ENCODE measurements around the gene MMP25. TPM values are rescaled to one million over a fixed set of nuclear protein-coding genes. Genes with fewer than 3 reads are reported as not detected.

MMP25 gene
- total and polyA plus RNA-seq, 10 of the 15 experiments (the other 5 are each of a cell fraction or from before 2014, with no cell fraction given), result 0.03 to 0.36 (median 0.13) TPM; not detected in 1

GRCh38 chr16:3015865-3016521 is 30.4 kb upstream of the MMP25 start:
- H3K4me3 ChIP-seq, result no peak overlapping the region
- DNase-seq (ENCODE audit: low read depth, low spot score) (no peak), ATAC-seq (no peak), FAIRE-seq (no peak)
- WGBS (ENCODE audit: insufficient coverage, insufficient replicate concordance, low lambda C conversion rate, missing lambda C conversion rate), result 56% methylated on average over 13 of the region's 13 CpGs
- H3K27ac ChIP-seq (ENCODE audit: control insufficient read depth, insufficient read depth), result no peak overlapping the region
- H3K79me2 ChIP-seq (ENCODE audit: control insufficient read depth, insufficient read depth, low read length), result no peaks in the 10 kb centered on the region
- intact Hi-C loops (cut with micrococcal nuclease; ENCODE audit: unreplicated experiment), result no loop called here
- POLR2A ChIA-PET, result no interaction called here
- H3K9me3 ChIP-seq (replicated peaks; ENCODE audit: control insufficient read depth, insufficient read depth, low read length), result no peaks in the 10 kb centered on the region
- H3K9ac ChIP-seq (ENCODE audit: control insufficient read depth, insufficient read depth, low read length), result no peak overlapping the region
- H3K36me3 ChIP-seq (ENCODE audit: control insufficient read depth in 2 of 2, insufficient read depth in 2 of 2, low read length in 1 of 2), result no peaks in the 10 kb centered on the region
- SMC1A ChIA-PET (ENCODE audit: uncharacterized antibody, unreplicated experiment), result interaction anchor here (1.0 kb wide), 1 partner anchor 12 kb away, joined by 3 read pairs; no protein-coding TSS in a partner anchor
- no peak overlapping the region for H3K4me2 ChIP-seq (ENCODE audit: control insufficient read depth, insufficient read depth)
- H3K27me3 ChIP-seq (replicated peaks in 1 of 2; ENCODE audit: control insufficient read depth in 2 of 2, insufficient read depth in 2 of 2, low read length in 1 of 2), result peaks cover 0 to 10% of the 10 kb centered on the region in 2 experiments; a peak in 3 of 4 replicates
- peaks cover 4% of the 10 kb centered on the region for H3K4me1 ChIP-seq (ENCODE audit: control insufficient read depth, insufficient read depth, low read length)
- no TSS peak for BruUV-seq (replicated peaks)
- in situ Hi-C loops (cut with MboI), result no loop called here
- H2AFZ ChIP-seq (ENCODE audit: control insufficient read depth, low read depth, low read length), result no peak overlapping the region
- RAD21 ChIA-PET (ENCODE audit: unreplicated experiment), result no interaction called here
- CTCF ChIA-PET, result no interaction called here
- TF ChIP-seq MEF2B (IDR thresholded peaks at IDR 0.05; ENCODE audit: partially characterized antibody, poor library complexity, severe bottlenecking) (no peak), NFIC (IDR thresholded peaks at IDR 0.05; ENCODE audit: low read depth, low read length) (no peak), BCL11A (IDR thresholded peaks at IDR 0.05; ENCODE audit: low read depth, low read length) (no peak), POU2F2 (IDR thresholded peaks at IDR 0.05; ENCODE audit: borderline replicate concordance, low read depth, low read length) (no peak), HDAC6 (IDR thresholded peaks at IDR 0.05; ENCODE audit: unreplicated experiment) (no peak), CBFB (IDR thresholded peaks at IDR 0.05; ENCODE audit: low read depth) (no peak), HCFC1 (IDR thresholded peaks at IDR 0.05; ENCODE audit: low read length) (no peak)
- TF ChIP-seq, protein P1, sequence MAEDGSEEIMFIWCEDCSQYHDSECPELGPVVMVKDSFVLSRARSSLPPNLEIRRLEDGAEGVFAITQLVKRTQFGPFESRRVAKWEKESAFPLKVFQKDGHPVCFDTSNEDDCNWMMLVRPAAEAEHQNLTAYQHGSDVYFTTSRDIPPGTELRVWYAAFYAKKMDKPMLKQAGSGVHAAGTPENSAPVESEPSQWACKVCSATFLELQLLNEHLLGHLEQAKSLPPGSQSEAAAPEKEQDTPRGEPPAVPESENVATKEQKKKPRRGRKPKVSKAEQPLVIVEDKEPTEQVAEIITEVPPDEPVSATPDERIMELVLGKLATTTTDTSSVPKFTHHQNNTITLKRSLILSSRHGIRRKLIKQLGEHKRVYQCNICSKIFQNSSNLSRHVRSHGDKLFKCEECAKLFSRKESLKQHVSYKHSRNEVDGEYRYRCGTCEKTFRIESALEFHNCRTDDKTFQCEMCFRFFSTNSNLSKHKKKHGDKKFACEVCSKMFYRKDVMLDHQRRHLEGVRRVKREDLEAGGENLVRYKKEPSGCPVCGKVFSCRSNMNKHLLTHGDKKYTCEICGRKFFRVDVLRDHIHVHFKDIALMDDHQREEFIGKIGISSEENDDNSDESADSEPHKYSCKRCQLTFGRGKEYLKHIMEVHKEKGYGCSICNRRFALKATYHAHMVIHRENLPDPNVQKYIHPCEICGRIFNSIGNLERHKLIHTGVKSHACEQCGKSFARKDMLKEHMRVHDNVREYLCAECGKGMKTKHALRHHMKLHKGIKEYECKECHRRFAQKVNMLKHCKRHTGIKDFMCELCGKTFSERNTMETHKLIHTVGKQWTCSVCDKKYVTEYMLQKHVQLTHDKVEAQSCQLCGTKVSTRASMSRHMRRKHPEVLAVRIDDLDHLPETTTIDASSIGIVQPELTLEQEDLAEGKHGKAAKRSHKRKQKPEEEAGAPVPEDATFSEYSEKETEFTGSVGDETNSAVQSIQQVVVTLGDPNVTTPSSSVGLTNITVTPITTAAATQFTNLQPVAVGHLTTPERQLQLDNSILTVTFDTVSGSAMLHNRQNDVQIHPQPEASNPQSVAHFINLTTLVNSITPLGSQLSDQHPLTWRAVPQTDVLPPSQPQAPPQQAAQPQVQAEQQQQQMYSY (CRISPR knock-in tag; IDR thresholded peaks at IDR 0.05), result no peak
- H4K20me1 ChIP-seq (ENCODE audit: control insufficient read depth, insufficient read depth), result no peaks in the 10 kb centered on the region
